HG03460 (cell line): ENCODE measurements around the gene OLIG2.

Experiments used
- ATAC-seq: cut with Tn5 transposase; IDR thresholded peaks from one replicate; pipeline ENCODE4 v1.9.1; 2021; ENCODE audit not compliant: unreplicated experiment

The OLIG2 gene

DNA sequence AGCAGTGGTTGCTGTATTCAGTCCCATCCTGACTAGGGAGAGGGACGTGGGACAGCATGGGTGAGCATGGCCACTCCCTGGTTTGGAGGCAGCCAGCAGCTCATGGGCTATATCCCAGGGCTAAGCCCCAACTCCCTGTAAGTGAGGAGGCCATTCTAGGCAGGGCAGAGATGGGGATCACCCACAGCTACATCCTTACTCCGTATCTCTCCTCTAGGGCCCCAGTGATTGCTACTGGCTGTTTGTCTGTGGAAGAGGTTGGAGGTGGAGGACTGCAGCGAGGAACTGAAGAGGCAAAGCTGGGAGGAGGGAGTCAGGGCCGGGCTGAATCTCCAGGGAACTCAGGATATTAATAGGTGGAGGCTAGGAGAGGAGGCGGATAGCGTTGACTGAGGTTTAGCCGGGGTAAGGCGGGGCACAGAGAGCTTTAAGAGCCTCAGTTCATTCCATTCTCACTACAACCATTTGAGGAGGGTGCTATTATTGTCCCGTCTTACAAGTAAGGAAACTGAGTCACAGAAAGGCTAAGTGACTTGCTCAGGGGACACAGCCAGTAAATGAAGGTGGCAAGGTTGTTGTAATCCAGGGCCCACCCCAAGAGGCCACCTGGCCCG lies 6.8 kb downstream of the OLIG2 start:
- no peak for ATAC-seq

DNA sequence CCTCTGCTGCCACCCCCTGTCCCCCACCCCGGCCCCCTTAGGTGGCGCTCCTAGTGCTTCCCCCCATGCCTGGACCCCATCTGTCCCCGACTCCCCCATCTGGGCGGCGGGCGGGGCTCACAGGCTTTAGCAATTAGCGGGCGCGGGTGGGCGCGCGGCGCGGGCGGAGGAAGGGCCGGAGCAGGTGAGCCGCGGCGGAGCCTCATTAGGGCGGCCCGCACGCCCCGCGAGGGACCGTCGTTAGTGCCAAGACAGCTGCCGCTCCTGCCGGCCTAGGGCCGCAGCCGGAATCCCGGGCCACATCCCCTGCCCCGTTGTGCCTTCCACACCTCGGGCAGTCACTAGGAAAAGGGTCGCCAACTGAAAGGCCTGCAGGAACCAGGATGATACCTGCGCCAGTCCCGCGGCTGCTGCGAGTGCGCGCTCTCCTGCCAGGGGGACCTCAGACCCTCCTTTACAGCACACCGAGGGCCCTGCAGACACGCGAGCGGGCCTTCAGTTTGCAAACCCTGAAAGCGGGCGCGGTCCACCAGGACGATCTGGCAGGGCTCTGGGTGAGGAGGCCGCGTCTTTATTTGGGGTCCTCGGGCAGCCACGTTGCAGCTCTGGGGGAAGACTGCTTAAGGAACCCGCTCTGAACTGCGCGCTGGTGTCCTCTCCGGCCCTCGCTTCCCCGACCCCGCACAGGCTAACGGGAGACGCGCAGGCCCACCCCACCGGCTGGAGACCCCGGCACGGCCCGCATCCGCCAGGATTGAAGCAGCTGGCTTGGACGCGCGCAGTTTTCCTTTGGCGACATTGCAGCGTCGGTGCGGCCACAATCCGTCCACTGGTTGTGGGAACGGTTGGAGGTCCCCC lies 7.6 kb downstream of the OLIG2 start:
- no peak for ATAC-seq

DNA sequence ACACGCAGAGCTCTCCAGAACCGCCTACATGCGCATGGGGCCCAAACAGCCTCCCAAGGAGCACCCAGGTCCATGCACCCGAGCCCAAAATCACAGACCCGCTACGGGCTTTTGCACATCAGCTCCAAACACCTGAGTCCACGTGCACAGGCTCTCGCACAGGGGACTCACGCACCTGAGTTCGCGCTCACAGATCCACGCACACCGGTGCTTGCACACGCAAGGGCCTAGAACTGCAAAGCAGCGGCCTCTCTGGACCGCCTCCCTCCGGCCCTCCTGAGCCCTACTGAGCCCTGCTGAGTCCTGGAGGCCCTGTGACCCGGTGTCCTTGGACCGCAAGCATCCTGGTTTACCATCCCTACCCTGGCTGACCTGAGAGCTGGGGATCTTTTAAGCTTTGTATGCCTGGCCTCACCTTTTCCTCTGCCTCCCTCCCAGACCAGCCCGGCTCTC lies 8.3 kb downstream of the OLIG2 start:
- ATAC-seq: no peak

DNA sequence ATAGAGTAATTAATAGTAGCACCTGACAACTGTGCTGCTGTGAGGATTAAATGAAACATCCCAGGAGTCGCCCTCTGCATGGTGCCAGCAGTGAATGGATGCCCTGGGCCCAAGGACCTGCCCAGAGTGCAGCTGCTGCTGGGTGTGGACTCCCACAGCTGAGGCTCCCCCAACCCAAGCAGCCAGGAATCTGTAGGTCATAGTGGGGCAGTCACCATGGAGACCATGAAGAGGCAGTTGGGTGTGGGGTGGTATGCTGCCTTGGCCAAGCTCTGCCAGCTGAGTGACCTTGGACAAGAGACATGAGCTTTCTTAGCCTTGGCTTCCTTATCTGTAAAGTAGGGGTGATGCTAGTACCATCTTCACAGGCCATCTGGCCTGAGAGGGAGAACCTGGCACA lies 9.4 kb downstream of the OLIG2 start:
- ATAC-seq: no peak

DNA sequence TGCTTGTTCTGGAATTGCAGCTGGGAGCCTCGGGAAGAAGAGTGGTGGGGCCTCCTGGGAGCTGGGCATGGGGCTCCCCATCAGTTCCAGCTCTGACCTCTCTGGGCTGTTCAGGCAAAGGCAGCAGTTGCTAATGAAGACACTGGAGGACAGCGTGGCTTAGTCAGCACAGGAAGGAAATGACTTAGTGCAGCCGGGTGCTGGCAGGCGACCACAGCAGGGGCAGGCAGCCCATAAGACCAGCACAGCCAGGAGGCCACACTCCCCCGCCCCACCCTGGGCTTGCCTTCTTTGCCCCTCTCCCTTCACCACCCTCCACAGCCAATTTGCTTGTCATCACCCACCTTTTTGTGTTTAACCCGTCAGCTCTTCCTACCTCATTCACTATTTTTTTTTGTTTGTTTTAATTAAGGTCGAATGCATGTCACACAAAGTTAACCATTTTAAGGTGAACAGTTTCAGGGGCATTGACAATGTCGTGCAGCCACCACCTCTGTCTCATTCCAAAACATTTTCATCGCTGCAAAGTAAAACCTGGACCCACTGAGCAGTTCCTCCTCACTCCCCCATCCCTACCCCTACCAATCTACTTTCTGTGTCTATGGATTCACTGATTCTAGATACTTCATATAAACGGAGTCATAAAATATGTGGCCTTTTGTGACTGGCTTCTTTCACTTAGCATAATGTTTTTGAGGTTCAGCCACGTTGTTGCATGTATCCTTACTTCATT lies 10.9 kb downstream of the OLIG2 start:
- ATAC-seq: no peak

- no peak for ATAC-seq
These were observed 11.8 kb downstream of the OLIG2 start for GRCh38 chr21:33037501-33037900.

GRCh38 chr21:33039536-33039935 lies 13.8 kb downstream of the OLIG2 start:
- ATAC-seq: no peak

DNA sequence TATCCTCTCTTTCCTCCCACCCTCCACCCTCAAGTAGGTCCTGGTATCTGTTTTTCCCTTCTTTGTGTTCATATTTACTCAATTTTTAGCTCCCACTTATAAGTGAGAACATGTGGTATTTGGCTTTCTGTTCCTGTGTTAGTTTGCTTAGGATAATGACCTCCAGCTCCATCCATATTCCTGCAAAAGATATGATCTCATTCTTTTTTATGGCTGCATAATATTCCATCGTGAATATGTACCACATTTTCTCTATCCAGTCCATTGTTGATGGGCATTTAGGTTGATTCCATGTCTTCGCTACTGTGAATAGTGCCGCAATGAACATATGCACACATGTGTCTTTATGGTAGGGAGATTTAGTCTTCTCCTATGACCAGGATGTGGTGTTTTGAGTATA lies 14.5 kb downstream of the OLIG2 start:
- no peak for ATAC-seq

- no peak for ATAC-seq
These were observed 16.2 kb downstream of the OLIG2 start for GRCh38 chr21:33041981-33042380.

- no peak for ATAC-seq
These were observed 17.1 kb downstream of the OLIG2 start for GRCh38 chr21:33042812-33043211.

- no peak for ATAC-seq
These were observed 20.7 kb downstream of the OLIG2 start for GRCh38 chr21:33046455-33046854.

DNA sequence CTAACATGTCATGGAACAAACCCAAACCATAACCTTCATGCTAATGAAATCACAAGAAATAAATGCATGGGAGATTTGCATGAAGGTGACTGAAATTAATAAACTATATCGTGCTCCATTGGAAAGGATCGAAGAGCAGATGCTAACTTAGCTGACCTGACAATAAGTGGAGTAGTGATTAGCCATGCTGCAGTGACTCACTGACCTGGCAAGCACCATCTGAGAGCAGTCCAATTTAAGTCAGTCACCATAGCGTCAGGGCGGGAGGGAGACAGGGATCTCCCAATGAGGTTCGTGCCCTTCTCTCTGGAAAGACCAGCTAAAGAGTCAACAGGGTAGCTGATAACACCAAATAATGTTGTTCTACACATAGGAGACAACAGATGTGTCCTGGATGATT lies 21.5 kb downstream of the OLIG2 start:
- no peak for ATAC-seq

DNA sequence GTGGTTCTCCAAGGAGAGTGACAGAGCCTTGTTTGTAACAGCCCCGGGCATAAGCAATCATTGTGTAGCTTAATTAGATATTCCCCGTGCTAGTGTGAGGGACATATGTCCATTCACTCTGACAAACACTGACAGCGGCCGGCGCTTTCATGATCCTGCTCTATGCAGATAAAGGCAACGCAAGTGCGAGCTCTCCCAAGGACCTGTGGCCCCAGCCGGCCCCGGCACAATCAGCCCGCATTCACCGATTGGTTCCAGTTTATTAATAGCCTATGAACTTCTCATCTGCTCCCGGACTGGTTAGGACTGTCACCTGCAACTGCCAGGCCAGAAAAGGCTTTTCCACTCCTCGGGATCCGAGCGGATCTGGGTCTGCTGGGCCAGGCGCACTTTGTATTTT lies 26.2 kb downstream of the OLIG2 start:
- ATAC-seq: no peak

DNA sequence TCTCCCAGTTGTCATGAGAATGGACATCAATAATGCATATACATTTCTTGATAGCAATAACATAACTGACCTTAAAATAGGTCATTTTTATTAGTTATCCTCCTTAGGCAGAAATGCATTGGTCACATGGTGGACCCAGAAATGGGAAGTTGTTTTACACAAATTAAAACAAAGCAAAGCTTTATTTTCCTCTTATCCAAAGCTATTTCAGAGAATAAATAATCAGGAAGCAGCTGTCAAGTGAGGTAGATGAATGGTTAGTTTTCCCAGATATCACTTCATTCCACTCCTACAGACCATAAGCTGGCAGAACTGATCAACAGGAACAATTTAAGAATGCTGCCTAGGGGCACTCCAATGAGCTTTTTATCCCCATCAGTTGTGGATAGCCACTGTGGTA lies 28.2 kb downstream of the OLIG2 start:
- no peak for ATAC-seq

- ATAC-seq: no peak
These were observed 30.3 kb downstream of the OLIG2 start for GRCh38 chr21:33055991-33056390.

DNA sequence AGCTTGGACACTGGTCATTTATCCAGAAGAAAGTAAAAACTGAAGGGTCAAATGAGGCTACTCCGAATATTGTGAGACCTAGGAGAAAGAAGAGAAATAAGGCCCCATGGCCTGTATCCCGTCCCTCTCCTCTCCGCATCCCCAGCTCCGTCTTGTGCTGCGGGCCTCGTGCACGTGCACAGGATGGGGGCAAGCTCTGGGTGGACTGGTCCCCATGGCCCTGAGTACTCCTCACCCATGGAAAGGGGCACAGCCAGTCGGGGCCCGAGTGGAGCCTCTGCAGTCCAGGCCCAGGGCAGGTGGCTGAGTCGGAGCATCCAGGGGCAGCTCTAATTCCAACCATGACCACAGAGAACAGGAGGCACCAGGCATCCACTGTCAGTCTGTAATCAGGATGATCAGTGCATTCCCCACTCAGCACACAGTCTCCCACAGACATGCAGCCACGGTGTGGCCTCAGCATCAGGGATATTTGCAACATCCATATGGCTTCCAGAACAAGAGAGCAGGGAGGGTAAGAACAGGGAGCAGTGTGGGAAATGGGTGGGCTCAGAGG lies 31.7 kb downstream of the OLIG2 start:
- no peak for ATAC-seq

- ATAC-seq: no peak
These were observed 32.8 kb downstream of the OLIG2 start for GRCh38 chr21:33058527-33058926.

- ATAC-seq: no peak
These were observed 33.2 kb downstream of the OLIG2 start for GRCh38 chr21:33058957-33059356.

GRCh38 chr21:33059380-33059841 lies 33.7 kb downstream of the OLIG2 start:
- ATAC-seq: no peak

DNA sequence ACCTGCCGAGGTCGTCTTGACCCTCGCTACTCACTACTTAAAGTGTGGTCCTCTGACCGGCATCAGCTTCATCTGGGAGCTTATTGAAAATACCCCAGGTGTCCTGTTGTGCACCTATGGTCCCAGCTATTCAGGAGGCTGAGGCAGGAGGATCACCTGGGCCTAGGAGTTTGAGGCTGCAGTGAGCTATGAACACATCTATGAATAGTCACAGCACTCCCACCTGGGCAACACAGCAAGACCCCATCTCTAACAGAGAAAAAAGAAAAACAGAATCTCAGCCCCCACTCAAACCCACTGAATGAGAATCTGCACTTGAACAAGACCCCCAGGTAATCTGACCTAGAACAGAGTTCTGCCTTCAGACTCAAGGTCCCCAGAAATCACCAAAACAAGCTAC lies 35.5 kb downstream of the OLIG2 start:
- ATAC-seq: no peak

DNA sequence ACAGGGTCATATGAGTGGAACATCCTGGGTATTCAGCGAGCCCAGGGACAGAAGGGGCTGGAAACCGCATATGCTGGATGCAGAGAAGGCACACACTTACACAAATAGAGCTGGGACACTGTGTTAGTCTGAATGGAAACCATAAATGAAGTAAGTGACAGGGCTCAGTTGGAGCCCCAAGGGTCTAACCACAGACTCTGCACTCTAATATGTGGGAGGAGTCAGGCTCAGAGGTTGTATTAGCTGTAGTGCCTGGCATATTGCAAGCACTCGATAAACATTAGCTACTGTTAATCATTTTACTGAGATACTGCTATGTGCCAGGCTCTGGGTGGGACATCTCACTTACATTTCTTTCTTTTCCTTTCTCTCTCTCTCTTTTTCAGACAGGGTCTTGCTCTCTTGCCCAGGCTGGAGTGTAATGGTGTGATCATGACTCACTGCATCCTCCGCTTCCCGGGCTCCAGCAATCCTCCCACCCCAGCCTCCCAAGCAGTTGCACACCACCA lies 37.7 kb downstream of the OLIG2 start:
- no peak for ATAC-seq
